Measurements from ENCODE around the gene ZNF134.

Gene ZNF134

GRCh38 chr19:57655443-57655842 lies 41.4 kb downstream of the ZNF134 start:
- DNase-seq = no peak
- Histone ChIP-seq H3K36me3 (no peaks in the 10 kb centered on the region), H3K27me3 (no peaks in the 10 kb centered on the region), H3K4me3 (no peak overlapping the region), H3K9me3 (peaks cover 0 to 24% (median 14%) of the 10 kb centered on the region in 3 donors), H3K27ac (no peak overlapping the region), H3K4me1 (no peaks in the 10 kb centered on the region)
- intact Hi-C loops (cut with DNase I; ENCODE audit: low total_unique reads) = no loop called here
- TF ChIP-seq CTCF (IDR thresholded peaks at IDR 0.05) = no peak

- no peak for DNase-seq
- TF ChIP-seq CTCF (IDR thresholded peaks at IDR 0.05) = no peak
- peaks cover 0 to 18% (median 14%) of the 10 kb centered on the region in 3 donors for H3K9me3 ChIP-seq
- no peak overlapping the region for H3K4me3 ChIP-seq
- H3K36me3 ChIP-seq = no peaks in the 10 kb centered on the region
- H3K27me3 ChIP-seq = no peaks in the 10 kb centered on the region
- no peaks in the 10 kb centered on the region for H3K4me1 ChIP-seq
- no peak overlapping the region for H3K27ac ChIP-seq
- intact Hi-C loops (cut with DNase I; ENCODE audit: low total_unique reads) = no loop called here
Measured at GRCh38 chr19:57656346-57656745, 42.3 kb downstream of the ZNF134 start.

GRCh38 chr19:57664269-57665127 lies 50.5 kb downstream of the ZNF134 start:
- no peaks in the 10 kb centered on the region for H3K27me3 ChIP-seq
- H3K4me3 ChIP-seq = peak overlapping the region; percentile 56 to 59
- peak in 1 of 2 donors; percentile 67 for DNase-seq
- no peak for TF ChIP-seq CTCF (IDR thresholded peaks at IDR 0.05)
- intact Hi-C loops (cut with DNase I; ENCODE audit: low total_unique reads) = no loop called here
- H3K36me3 ChIP-seq = no peaks in the 10 kb centered on the region
- peak overlapping the region; percentile 56 to 66 for H3K27ac ChIP-seq
- H3K4me1 ChIP-seq = peaks cover 0 to 10% (median 0%) of the 10 kb centered on the region in 4 donors
- no peaks in the 10 kb centered on the region for H3K9me3 ChIP-seq

- intact Hi-C loops (cut with DNase I; ENCODE audit: low total_unique reads) = no loop called here
- no peak for TF ChIP-seq CTCF (IDR thresholded peaks at IDR 0.05)
- Histone ChIP-seq H3K27me3 (no peaks in the 10 kb centered on the region), H3K4me1 (peaks cover 0 to 10% (median 0%) of the 10 kb centered on the region in 4 donors), H3K4me3 (no peak overlapping the region), H3K9me3 (no peaks in the 10 kb centered on the region), H3K36me3 (no peaks in the 10 kb centered on the region), H3K27ac (peak overlapping the region in 1 of 2 donors; percentile 56)
- no peak for DNase-seq
Measured at GRCh38 chr19:57665261-57665806, 51.3 kb downstream of the ZNF134 start.

GRCh38 chr19:57667228-57667627 lies 53.2 kb downstream of the ZNF134 start:
- no peak overlapping the region for H3K27ac ChIP-seq
- TF ChIP-seq CTCF (IDR thresholded peaks at IDR 0.05) = no peak
- DNase-seq = no peak
- intact Hi-C loops (cut with DNase I; ENCODE audit: low total_unique reads) = no loop called here
- H3K9me3 ChIP-seq = no peaks in the 10 kb centered on the region
- no peaks in the 10 kb centered on the region for H3K36me3 ChIP-seq
- H3K4me1 ChIP-seq = peaks cover 0 to 10% (median 0%) of the 10 kb centered on the region in 4 donors
- no peak overlapping the region for H3K4me3 ChIP-seq
- H3K27me3 ChIP-seq = no peaks in the 10 kb centered on the region

Data from tibial artery (tissue), 4 donors.